Measurements from ENCODE around the gene VKORC1L1.

GRCh38 chr7:65955718-65956117 lies 82.8 kb downstream of the VKORC1L1 start:
- no peak for TF ChIP-seq POLR2A (IDR thresholded peaks at IDR 0.05; ENCODE audit: low read depth, low read length)
- no peak for TF ChIP-seq CTCF (IDR thresholded peaks at IDR 0.05; ENCODE audit: extremely low read depth in 1 of 2, insufficient read depth in 1 of 2, low read depth in 1 of 2, low read length in 2 of 2)
- TF ChIP-seq POLR2AphosphoS5 (IDR thresholded peaks at IDR 0.05; ENCODE audit: insufficient read depth, low read depth, low read length), result no peak

All from endothelial cell of umbilical vein (primary cell).